Gastroesophageal sphincter (tissue), 3 donors: ENCODE data around the gene AQP6.

Experiments used
- POLR2A ChIP-seq, 2 donors: fragments of 450-650 bp; IDR thresholded peaks; one replicate each; pipeline ENCODE4 v1.6.1; 2017; ENCODE audit warnings: antibody characterized with exemption in 2 of 2, mild to moderate bottlenecking in 2 of 2, moderate library complexity in 1 of 2
- TF ChIP-seq, protein P1 (sequence below), 4 experiments: fragments of 200-600 bp in 2 of 4; fragments of 450-650 bp in 2 of 4; sonication (generic) in 1 of 4; IDR thresholded peaks; one replicate each; pipeline ENCODE4 v1.5.1; 2017 to 2019; ENCODE audit warnings: antibody characterized with exemption in 4 of 4, mild to moderate bottlenecking in 2 of 4, moderate library complexity in 2 of 4

DNA sequence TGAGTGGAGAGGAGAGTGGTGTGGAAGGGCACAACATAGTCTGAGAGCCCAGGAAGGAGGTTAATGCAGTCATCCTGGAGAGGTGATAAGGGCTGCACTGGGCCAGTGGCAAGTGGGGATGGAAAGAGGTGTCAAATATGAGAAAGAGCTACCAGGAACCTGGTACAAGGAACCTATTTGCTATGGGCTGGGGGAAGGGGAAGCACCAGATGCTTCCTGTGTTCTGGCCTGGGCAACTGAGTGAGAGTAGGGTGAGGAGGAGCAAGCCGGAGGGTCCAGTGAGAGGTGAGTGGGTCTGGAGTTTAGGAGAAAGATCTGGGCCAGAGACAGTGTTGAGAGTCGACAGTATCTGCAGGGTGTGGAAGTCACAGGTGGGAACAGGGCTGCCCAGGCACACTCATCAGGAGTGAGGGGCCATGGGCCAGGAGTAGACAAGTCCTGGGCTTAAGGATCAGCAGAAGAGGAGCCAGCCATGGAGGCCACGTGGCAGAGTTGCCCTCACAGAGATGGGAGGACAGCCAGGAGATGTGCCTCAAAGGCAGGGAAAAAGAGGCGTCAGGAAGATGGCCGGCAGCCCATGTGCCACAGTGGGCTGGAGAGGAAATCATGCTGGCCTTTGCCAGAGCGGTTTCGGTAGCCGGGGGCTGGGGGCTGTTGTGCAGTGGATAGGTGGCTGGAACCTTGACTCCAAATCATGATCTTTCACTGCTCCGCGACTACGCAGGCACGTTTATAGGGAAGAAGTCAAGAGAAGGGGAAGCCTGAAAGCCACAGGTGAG lies 2.9 kb upstream of the AQP6 start:
- TF ChIP-seq, protein P1, sequence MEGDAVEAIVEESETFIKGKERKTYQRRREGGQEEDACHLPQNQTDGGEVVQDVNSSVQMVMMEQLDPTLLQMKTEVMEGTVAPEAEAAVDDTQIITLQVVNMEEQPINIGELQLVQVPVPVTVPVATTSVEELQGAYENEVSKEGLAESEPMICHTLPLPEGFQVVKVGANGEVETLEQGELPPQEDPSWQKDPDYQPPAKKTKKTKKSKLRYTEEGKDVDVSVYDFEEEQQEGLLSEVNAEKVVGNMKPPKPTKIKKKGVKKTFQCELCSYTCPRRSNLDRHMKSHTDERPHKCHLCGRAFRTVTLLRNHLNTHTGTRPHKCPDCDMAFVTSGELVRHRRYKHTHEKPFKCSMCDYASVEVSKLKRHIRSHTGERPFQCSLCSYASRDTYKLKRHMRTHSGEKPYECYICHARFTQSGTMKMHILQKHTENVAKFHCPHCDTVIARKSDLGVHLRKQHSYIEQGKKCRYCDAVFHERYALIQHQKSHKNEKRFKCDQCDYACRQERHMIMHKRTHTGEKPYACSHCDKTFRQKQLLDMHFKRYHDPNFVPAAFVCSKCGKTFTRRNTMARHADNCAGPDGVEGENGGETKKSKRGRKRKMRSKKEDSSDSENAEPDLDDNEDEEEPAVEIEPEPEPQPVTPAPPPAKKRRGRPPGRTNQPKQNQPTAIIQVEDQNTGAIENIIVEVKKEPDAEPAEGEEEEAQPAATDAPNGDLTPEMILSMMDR (IDR thresholded peaks at IDR 0.05) = no peak
- no peak for TF ChIP-seq POLR2A (IDR thresholded peaks at IDR 0.05)
